Measurements from ENCODE around the gene ROPN1B. TPM values are rescaled to one million over a fixed set of nuclear protein-coding genes. Genes with fewer than 3 reads are reported as not detected.
"Not testable (repeated sequence)": the region's sequence is repeated elsewhere in the genome, so short reads cannot be mapped to it uniquely, and the experiment has no call there.

ROPN1B gene
- total RNA-seq (2021; ENCODE audit: unreplicated experiment) = 2.2 TPM
- 1.3 and 1.4 TPM in 2 replicates for polyA plus RNA-seq (2012)
- Bru-seq, nascent RNA = percentile 30 among the genes with signal in this experiment
- percentile 15 among the genes with signal in this experiment for BruChase-seq, experiment 1, labeled RNA remaining after a 6-hour chase
- percentile 31 among the genes with signal in this experiment for BruChase-seq, experiment 2, labeled RNA remaining after a 2-hour chase
- long read RNA-seq, partial matches to known transcripts = 1 of 3 reads
- long read RNA-seq, other reads (novel, unspliced or antisense) = 0 of 3 reads

DNA sequence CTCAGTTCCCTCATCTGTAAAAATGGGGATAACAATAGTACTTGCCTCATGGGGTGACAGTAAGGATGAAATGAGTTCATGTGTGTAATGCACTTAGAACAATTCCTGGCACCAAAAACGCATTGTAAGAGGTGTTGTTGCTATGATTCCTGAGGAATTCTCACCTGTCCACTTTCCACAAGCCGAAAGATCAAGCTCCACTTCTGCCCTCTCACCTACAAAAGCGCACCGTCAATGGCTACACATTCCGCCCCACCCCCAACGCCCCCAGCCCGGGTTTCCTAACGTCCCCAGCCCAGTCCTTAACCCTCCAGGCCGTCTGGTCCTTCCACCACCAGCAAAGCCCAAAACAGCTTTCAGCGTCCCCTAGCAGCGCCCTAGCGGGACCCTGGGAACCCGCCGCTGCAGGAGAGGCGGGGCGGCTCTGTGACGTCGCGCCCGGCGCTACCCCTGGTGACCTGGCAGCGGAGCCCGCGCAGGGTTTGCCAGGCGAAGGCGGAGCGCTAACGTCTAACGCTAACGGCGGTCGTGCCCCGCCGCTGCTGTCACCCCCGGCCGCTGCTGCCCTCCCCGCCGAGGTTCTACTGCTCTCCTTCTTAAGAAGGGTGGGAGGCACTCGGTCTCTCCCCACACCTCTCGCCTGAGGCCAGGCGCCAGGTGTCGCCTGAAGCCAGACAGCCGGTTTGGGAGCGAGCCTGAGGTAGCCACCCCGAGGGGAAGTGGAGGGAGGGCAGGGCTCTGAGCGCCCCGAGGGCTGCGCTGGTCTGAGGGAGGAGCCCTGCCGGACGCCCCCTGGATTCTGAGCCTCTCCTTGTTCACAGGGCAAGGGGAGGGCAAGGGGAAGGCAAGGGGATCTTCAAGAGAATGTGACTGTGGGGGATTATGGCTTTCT is at the start of gene ROPN1B:
Gene ROPN1B, plus strand, starts transcription at position 478 of the 892 bp plus-strand sequence. CDS start 2,877 bp downstream, outside the sequence.
- H3K4me2 ChIP-seq (ENCODE audit: low read length) = peak within 1 kb of the TSS; percentile 32
- H3K9me2 ChIP-seq (ENCODE audit: insufficient read depth); H3K9ac ChIP-seq (ENCODE audit: low read length); BruUV-seq (replicated peaks); DNase-seq (ENCODE audit: low read depth, low spot score); intact Hi-C loops (cut with micrococcal nuclease); H2AFZ ChIP-seq (ENCODE audit: low read depth, low read length, poor library complexity, severe bottlenecking); H3K27me3 ChIP-seq (ENCODE audit: insufficient read depth, low read length); H3K4me3 ChIP-seq (replicated peaks in 1 of 2; ENCODE audit: low read depth in 1 of 2, low read length in 2 of 2); H3K4me1 ChIP-seq (ENCODE audit: control insufficient read depth in 1 of 2, insufficient read depth in 2 of 2, low read length in 2 of 2); CTCF ChIA-PET; H3K27ac ChIP-seq (ENCODE audit: low read depth, low read length); H4K20me1 ChIP-seq (ENCODE audit: insufficient read depth); H3K79me2 ChIP-seq (ENCODE audit: insufficient read depth, low read length); POLR2A ChIA-PET; RAD21 ChIA-PET (ENCODE audit: low non-redundant PET in 1 of 2, low total read pairs in 2 of 2, uncharacterized antibody in 2 of 2, unreplicated experiment in 2 of 2); H3K36me3 ChIP-seq (ENCODE audit: control insufficient read depth in 1 of 2, insufficient read depth in 2 of 2, low read length in 2 of 2); H3K9me3 ChIP-seq (ENCODE audit: control insufficient read depth in 1 of 2, insufficient read depth in 1 of 2, low read depth in 1 of 2, low read length in 2 of 2): not testable (repeated sequence)
- ATAC-seq = peak; percentile 89

DNA sequence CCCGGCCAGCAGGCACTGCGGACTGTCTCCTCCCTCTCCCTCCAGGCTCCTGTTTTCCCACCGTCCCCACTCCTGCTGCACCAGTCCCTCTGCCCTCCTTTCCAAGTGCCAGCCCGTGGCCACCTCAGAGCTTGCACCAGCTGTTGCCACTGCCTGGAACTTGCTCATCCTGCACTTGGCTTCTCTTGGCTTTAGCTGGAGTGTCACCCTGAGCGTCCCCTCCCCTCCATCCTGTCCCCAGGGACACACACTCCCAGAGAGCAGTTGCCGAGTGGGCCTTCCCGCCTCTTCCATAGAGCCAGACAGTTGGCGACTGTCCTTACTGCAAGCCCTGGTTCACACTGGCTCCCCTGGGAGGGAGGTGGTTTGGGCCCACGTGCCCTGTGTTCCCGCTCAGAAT is 48.8 kb upstream of the ROPN1B start:
- H3K4me1 ChIP-seq (ENCODE audit: control insufficient read depth in 1 of 2, insufficient read depth in 2 of 2, low read length in 2 of 2) = peaks cover 8 to 15% of the 10 kb centered on the region in 2 experiments
- ATAC-seq; POLR2A ChIA-PET; H3K9ac ChIP-seq (ENCODE audit: low read length); CTCF ChIA-PET; H3K36me3 ChIP-seq (ENCODE audit: control insufficient read depth in 1 of 2, insufficient read depth in 2 of 2, low read length in 2 of 2); H2AFZ ChIP-seq (ENCODE audit: low read depth, low read length, poor library complexity, severe bottlenecking); H3K4me3 ChIP-seq (replicated peaks in 1 of 2; ENCODE audit: low read depth in 1 of 2, low read length in 2 of 2); H3K79me2 ChIP-seq (ENCODE audit: insufficient read depth, low read length); H3K27ac ChIP-seq (ENCODE audit: low read depth, low read length); H3K27me3 ChIP-seq (ENCODE audit: insufficient read depth, low read length); H3K9me2 ChIP-seq (ENCODE audit: insufficient read depth); BruUV-seq (replicated peaks); DNase-seq (ENCODE audit: low read depth, low spot score); H3K9me3 ChIP-seq (ENCODE audit: control insufficient read depth in 1 of 2, insufficient read depth in 1 of 2, low read depth in 1 of 2, low read length in 2 of 2); RAD21 ChIA-PET (ENCODE audit: low non-redundant PET in 1 of 2, low total read pairs in 2 of 2, uncharacterized antibody in 2 of 2, unreplicated experiment in 2 of 2); H3K4me2 ChIP-seq (ENCODE audit: low read length); H4K20me1 ChIP-seq (ENCODE audit: insufficient read depth): not testable (repeated sequence)
- intact Hi-C loops (cut with micrococcal nuclease) = loop anchor here (10.0 kb wide), 1 partner anchor 195 kb away; no protein-coding TSS in a partner anchor

DNA sequence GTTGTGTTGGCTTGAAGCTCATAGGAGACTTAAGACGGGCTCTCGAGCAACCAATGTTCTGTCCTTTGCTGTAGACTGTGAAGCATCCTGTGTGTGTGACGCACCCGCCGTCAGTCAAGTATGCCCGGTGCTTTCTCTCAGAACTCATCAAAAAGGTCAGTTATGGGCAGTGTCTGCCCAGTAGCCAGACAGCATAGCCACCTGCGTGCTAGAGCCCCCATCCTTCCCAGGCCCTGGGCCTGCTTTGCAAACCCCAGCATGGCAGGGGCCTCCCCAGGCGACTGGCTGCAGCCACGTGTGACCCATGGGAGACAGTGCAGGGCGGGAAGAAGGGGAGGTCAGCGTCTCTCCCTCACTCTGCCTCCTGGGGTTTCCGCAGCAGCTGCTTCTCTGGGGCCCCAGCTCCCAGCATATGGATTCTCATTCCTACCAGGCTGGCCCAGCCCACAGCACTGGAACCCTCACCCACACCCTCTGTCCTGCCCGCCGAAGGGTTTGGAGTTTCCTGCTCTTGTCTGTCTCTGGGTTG is 48.2 kb upstream of the ROPN1B start:
- RAD21 ChIA-PET (ENCODE audit: low non-redundant PET in 1 of 2, low total read pairs in 2 of 2, uncharacterized antibody in 2 of 2, unreplicated experiment in 2 of 2); DNase-seq (ENCODE audit: low read depth, low spot score); ATAC-seq; BruUV-seq (replicated peaks); H3K27ac ChIP-seq (ENCODE audit: low read depth, low read length); H3K4me2 ChIP-seq (ENCODE audit: low read length); H3K9ac ChIP-seq (ENCODE audit: low read length); H3K4me3 ChIP-seq (replicated peaks in 1 of 2; ENCODE audit: low read depth in 1 of 2, low read length in 2 of 2); H3K9me3 ChIP-seq (ENCODE audit: control insufficient read depth in 1 of 2, insufficient read depth in 1 of 2, low read depth in 1 of 2, low read length in 2 of 2); H3K27me3 ChIP-seq (ENCODE audit: insufficient read depth, low read length); H2AFZ ChIP-seq (ENCODE audit: low read depth, low read length, poor library complexity, severe bottlenecking); H4K20me1 ChIP-seq (ENCODE audit: insufficient read depth); CTCF ChIA-PET; H3K36me3 ChIP-seq (ENCODE audit: control insufficient read depth in 1 of 2, insufficient read depth in 2 of 2, low read length in 2 of 2); POLR2A ChIA-PET; H3K9me2 ChIP-seq (ENCODE audit: insufficient read depth); H3K79me2 ChIP-seq (ENCODE audit: insufficient read depth, low read length): not testable (repeated sequence)
- intact Hi-C loops (cut with micrococcal nuclease) = loop anchor here (10.0 kb wide), 1 partner anchor 194 kb away; no protein-coding TSS in a partner anchor
- H3K4me1 ChIP-seq (ENCODE audit: control insufficient read depth in 1 of 2, insufficient read depth in 2 of 2, low read length in 2 of 2) = peaks cover 8 to 15% of the 10 kb centered on the region in 2 experiments
